GM12878 (cell line): ENCODE results near the gene MCC.

ENCODE experiments used
- CREB1 ChIP-seq: IDR thresholded peaks from 2 replicates; pipeline ENCODE4 v1.6.1; 2012; ENCODE audit warnings: low read depth, mild to moderate bottlenecking, inconsistent platforms
- FOXM1 ChIP-seq: IDR thresholded peaks from 2 replicates; pipeline ENCODE4 v1.6.1; 2012; ENCODE audit warnings: low read depth, mild to moderate bottlenecking, inconsistent platforms, low read length, moderate library complexity
- RAD51 ChIP-seq: fragments of 450-650 bp; IDR thresholded peaks from 2 replicates; pipeline ENCODE4 v1.6.1; 2016; ENCODE audit warnings: moderate library complexity, mild to moderate bottlenecking, inconsistent platforms
- YY1 ChIP-seq: IDR thresholded peaks from 2 replicates; pipeline ENCODE4 v1.6.1; 2011; ENCODE audit warnings: low read depth, mild to moderate bottlenecking, low read length
- ZNF207 ChIP-seq: fragments of 450-650 bp; IDR thresholded peaks from 2 replicates; pipeline ENCODE4 v1.6.1; 2014; ENCODE audit warnings: antibody characterized with exemption, mild to moderate bottlenecking, borderline replicate concordance
- ZSCAN29 ChIP-seq: fragments of 450-650 bp; IDR thresholded peaks from 2 replicates; pipeline ENCODE4 v1.6.1; 2017; ENCODE audit warnings: mild to moderate bottlenecking, moderate library complexity
- TF ChIP-seq, protein P1 (sequence below): IDR thresholded peaks from 2 replicates; pipeline ENCODE4 v1.6.1; 2011; ENCODE audit warnings: low read depth, low read length, improper control_type of control experiment, borderline replicate concordance
- TF ChIP-seq, protein P2 (sequence below): IDR thresholded peaks from 2 replicates; pipeline ENCODE4 v1.6.1; 2012; ENCODE audit warnings: mild to moderate bottlenecking, low read depth, low read length
- TF ChIP-seq, protein P3 (sequence below), 3 experiments: IDR thresholded peaks in 2 of 3; conservative IDR thresholded peaks in 1 of 3; 2 replicates each; pipeline ENCODE4 v1.5.1; 2011; ENCODE audit warnings: low read depth in 3 of 3, low read length in 3 of 3, mild to moderate bottlenecking in 3 of 3, control low read depth in 2 of 3, moderate library complexity in 2 of 3, inconsistent platforms in 1 of 3, mixed read lengths in 1 of 3; ENCODE audit not compliant: control insufficient read depth in 2 of 3, insufficient read depth in 1 of 3; ENCODE audit errors: extremely low read depth in 1 of 3
- TF ChIP-seq, protein P4 (sequence below): fragments of 450-650 bp; IDR thresholded peaks from 2 replicates; pipeline ENCODE4 v1.6.1; 2017; ENCODE audit warnings: antibody characterized with exemption, mild to moderate bottlenecking, moderate library complexity
- TF ChIP-seq, protein P5 (sequence below): fragments of 450-650 bp; IDR thresholded peaks from 2 replicates; pipeline ENCODE4 v1.6.1; 2018; ENCODE audit warnings: borderline replicate concordance, mild to moderate bottlenecking; ENCODE audit not compliant: partially characterized antibody

DNA sequence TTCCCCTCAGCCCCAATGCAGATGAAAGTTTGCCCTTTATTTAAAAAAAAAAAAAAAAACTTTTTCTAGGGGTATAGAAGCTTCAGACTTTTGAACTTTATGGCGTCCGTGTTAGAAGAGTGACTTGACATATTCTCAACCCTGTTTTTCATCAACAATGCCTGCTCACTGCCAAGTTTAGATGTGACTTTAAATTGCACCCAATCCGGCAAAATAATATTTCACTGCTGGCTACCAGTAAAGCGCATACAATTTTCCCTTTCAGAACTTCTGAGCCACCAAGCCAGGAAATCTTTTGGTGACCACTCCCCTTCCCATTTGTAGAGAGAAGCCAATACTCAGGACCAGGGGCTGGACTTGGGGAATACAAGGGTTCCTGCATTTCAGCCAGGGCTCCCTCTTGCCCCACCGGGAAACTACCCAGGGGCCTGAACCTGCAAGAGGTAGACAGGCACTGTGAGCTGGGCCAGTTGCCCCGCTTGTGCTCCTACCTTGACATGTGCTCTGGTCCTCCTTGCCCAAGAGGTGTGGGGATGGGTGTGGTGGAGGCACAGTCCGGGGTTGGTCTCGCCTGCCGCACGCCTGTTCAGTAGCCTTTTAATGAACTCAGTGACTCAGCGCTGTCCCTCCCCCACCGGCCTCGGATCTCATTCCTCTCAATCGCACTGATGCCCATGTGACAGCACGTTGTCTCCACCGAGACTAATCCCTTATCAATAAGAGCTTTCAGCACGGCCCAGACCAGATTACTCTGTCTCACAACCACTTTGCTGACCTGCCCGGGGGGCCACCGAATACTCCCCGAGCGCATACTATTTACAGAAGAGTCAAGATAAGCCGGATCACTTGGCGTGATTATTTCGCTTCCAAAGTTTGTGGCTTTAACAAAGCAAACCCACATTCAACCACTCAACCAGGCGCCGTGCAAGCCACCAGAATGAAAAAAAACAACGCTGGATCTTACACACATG is 285.2 kb downstream of the MCC start:
- TF ChIP-seq, protein P1, sequence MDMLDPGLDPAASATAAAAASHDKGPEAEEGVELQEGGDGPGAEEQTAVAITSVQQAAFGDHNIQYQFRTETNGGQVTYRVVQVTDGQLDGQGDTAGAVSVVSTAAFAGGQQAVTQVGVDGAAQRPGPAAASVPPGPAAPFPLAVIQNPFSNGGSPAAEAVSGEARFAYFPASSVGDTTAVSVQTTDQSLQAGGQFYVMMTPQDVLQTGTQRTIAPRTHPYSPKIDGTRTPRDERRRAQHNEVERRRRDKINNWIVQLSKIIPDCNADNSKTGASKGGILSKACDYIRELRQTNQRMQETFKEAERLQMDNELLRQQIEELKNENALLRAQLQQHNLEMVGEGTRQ: no peak
- TF ChIP-seq CREB1 (no peak), RAD51 (no peak), YY1 (no peak), ZNF207 (no peak), ZSCAN29 (no peak), FOXM1 (no peak)
- TF ChIP-seq, protein P2, sequence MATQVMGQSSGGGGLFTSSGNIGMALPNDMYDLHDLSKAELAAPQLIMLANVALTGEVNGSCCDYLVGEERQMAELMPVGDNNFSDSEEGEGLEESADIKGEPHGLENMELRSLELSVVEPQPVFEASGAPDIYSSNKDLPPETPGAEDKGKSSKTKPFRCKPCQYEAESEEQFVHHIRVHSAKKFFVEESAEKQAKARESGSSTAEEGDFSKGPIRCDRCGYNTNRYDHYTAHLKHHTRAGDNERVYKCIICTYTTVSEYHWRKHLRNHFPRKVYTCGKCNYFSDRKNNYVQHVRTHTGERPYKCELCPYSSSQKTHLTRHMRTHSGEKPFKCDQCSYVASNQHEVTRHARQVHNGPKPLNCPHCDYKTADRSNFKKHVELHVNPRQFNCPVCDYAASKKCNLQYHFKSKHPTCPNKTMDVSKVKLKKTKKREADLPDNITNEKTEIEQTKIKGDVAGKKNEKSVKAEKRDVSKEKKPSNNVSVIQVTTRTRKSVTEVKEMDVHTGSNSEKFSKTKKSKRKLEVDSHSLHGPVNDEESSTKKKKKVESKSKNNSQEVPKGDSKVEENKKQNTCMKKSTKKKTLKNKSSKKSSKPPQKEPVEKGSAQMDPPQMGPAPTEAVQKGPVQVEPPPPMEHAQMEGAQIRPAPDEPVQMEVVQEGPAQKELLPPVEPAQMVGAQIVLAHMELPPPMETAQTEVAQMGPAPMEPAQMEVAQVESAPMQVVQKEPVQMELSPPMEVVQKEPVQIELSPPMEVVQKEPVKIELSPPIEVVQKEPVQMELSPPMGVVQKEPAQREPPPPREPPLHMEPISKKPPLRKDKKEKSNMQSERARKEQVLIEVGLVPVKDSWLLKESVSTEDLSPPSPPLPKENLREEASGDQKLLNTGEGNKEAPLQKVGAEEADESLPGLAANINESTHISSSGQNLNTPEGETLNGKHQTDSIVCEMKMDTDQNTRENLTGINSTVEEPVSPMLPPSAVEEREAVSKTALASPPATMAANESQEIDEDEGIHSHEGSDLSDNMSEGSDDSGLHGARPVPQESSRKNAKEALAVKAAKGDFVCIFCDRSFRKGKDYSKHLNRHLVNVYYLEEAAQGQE: no peak
- TF ChIP-seq, protein P3, sequence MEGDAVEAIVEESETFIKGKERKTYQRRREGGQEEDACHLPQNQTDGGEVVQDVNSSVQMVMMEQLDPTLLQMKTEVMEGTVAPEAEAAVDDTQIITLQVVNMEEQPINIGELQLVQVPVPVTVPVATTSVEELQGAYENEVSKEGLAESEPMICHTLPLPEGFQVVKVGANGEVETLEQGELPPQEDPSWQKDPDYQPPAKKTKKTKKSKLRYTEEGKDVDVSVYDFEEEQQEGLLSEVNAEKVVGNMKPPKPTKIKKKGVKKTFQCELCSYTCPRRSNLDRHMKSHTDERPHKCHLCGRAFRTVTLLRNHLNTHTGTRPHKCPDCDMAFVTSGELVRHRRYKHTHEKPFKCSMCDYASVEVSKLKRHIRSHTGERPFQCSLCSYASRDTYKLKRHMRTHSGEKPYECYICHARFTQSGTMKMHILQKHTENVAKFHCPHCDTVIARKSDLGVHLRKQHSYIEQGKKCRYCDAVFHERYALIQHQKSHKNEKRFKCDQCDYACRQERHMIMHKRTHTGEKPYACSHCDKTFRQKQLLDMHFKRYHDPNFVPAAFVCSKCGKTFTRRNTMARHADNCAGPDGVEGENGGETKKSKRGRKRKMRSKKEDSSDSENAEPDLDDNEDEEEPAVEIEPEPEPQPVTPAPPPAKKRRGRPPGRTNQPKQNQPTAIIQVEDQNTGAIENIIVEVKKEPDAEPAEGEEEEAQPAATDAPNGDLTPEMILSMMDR (IDR thresholded peaks at IDR 0.05 in 2 of 3, conservative IDR thresholded peaks at IDR 0.05 in 1 of 3; ENCODE audit: control insufficient read depth in 2 of 3, extremely low read depth in 1 of 3, insufficient read depth in 1 of 3, low read depth in 3 of 3, low read length in 3 of 3): no peak
- TF ChIP-seq, protein P4, sequence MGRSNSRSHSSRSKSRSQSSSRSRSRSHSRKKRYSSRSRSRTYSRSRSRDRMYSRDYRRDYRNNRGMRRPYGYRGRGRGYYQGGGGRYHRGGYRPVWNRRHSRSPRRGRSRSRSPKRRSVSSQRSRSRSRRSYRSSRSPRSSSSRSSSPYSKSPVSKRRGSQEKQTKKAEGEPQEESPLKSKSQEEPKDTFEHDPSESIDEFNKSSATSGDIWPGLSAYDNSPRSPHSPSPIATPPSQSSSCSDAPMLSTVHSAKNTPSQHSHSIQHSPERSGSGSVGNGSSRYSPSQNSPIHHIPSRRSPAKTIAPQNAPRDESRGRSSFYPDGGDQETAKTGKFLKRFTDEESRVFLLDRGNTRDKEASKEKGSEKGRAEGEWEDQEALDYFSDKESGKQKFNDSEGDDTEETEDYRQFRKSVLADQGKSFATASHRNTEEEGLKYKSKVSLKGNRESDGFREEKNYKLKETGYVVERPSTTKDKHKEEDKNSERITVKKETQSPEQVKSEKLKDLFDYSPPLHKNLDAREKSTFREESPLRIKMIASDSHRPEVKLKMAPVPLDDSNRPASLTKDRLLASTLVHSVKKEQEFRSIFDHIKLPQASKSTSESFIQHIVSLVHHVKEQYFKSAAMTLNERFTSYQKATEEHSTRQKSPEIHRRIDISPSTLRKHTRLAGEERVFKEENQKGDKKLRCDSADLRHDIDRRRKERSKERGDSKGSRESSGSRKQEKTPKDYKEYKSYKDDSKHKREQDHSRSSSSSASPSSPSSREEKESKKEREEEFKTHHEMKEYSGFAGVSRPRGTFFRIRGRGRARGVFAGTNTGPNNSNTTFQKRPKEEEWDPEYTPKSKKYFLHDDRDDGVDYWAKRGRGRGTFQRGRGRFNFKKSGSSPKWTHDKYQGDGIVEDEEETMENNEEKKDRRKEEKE: no peak
- TF ChIP-seq, protein P5, sequence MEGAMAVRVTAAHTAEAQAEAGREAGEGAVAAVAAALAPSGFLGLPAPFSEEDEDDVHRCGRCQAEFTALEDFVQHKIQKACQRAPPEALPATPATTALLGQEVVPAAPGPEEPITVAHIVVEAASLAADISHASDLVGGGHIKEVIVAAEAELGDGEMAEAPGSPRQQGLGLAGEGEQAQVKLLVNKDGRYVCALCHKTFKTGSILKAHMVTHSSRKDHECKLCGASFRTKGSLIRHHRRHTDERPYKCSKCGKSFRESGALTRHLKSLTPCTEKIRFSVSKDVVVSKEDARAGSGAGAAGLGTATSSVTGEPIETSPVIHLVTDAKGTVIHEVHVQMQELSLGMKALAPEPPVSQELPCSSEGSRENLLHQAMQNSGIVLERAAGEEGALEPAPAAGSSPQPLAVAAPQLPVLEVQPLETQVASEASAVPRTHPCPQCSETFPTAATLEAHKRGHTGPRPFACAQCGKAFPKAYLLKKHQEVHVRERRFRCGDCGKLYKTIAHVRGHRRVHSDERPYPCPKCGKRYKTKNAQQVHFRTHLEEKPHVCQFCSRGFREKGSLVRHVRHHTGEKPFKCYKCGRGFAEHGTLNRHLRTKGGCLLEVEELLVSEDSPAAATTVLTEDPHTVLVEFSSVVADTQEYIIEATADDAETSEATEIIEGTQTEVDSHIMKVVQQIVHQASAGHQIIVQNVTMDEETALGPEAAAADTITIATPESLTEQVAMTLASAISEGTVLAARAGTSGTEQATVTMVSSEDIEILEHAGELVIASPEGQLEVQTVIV: no peak
